B cell (primary cell): ENCODE results near the gene CADM1.

Experiments
- CTCF ChIP-seq: fragments of 200-600 bp; IDR thresholded peaks from one replicate; pipeline ENCODE4 v1.8.0; 2022; ENCODE audit warnings: antibody characterized with exemption, mild to moderate bottlenecking
- EZH2 ChIP-seq: IDR thresholded peaks from 2 replicates; pipeline ENCODE4 v1.6.1; 2012; ENCODE audit warnings: borderline replicate concordance, low read depth, mild to moderate bottlenecking, moderate library complexity, low read length; ENCODE audit not compliant: insufficient read depth, poor library complexity, severe bottlenecking

GRCh38 chr11:115214644-115215234 is 289.5 kb downstream of the CADM1 start:
- TF ChIP-seq CTCF: no peak
- no peak for TF ChIP-seq EZH2
